Retina (tissue), 1 donor: ENCODE data around the gene IL17REL.
"Not testable (repeated sequence)": the region's sequence is repeated elsewhere in the genome, so short reads cannot be mapped to it uniquely, and the experiment has no call there.

ENCODE experiments used
- DNase-seq: peaks from one replicate; pipeline ENCODE4 v3.0.0-alpha.2; 2016

The IL17REL gene

GRCh38 chr22:49954991-49955580 lies 57.5 kb downstream of the IL17REL start:
- no peak for DNase-seq

- DNase-seq: no peak
Measured at GRCh38 chr22:49954354-49954753, 58.2 kb downstream of the IL17REL start.

- DNase-seq: no peak
Measured at GRCh38 chr22:49953680-49954344, 58.8 kb downstream of the IL17REL start.

- no peak for DNase-seq
Measured at GRCh38 chr22:49953027-49953679, 59.4 kb downstream of the IL17REL start.

GRCh38 chr22:49951986-49952896 lies 60.3 kb downstream of the IL17REL start:
- no peak for DNase-seq

GRCh38 chr22:49951678-49951985 lies 60.9 kb downstream of the IL17REL start:
- no peak for DNase-seq

GRCh38 chr22:49951000-49951677 lies 61.4 kb downstream of the IL17REL start:
- no peak for DNase-seq

- DNase-seq: no peak
Measured at GRCh38 chr22:49950396-49950994, 62.1 kb downstream of the IL17REL start.

GRCh38 chr22:49949914-49950292 lies 62.7 kb downstream of the IL17REL start:
- DNase-seq: no peak

- DNase-seq: no peak
Measured at GRCh38 chr22:49948958-49949913, 63.3 kb downstream of the IL17REL start.

- DNase-seq: no peak
Measured at GRCh38 chr22:49948116-49948957, 64.2 kb downstream of the IL17REL start.

- DNase-seq: no peak
Measured at GRCh38 chr22:49947296-49947622, 65.3 kb downstream of the IL17REL start.

GRCh38 chr22:49946612-49947295 lies 65.8 kb downstream of the IL17REL start:
- no peak for DNase-seq

GRCh38 chr22:49945042-49945794 lies 67.3 kb downstream of the IL17REL start:
- not testable (repeated sequence) for DNase-seq
